ENCODE measurements around the gene RGL4. TPM values are rescaled to one million over a fixed set of nuclear protein-coding genes. Genes with fewer than 3 reads are reported as not detected.
"Not testable (repeated sequence)": the region's sequence is repeated elsewhere in the genome, so short reads cannot be mapped to it uniquely, and the experiment has no call there.

Gene RGL4
- total RNA-seq, result under 1 TPM in 3 of 9 donors, not detected in 6; 0.21 to 0.69 (median 0.52) TPM
- under 1 TPM; 0.42 to 0.53 TPM for polyA plus RNA-seq
- long read RNA-seq, donor 1, result 0 reads
- long read RNA-seq, donor 2, result 0 reads
- long read RNA-seq, donor 3, result 0 reads

DNA sequence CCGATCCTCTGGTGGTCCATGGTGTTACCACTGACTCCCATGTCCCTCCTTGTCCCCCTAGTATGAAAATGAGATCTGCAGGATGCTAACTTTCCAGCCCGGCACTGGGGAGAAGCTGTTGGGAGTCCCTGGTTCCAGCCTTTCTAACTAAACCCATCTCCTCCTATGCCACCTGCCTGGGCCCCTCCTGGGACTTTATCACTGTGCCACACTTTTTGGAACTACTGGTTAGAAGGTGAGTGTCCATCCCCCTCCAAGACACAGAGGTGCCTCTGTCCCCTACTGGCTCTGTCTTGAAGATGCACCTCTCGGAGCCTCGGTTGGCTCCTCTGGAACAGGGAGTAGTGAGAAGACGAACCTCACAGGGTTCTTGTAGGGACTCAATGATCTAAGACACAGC, at the start of gene RGL4:
Gene RGL4, plus strand, starts transcription at position 301 of the 400 bp plus-strand sequence. CDS start 1,018 bp downstream, outside the sequence.
- Histone ChIP-seq H3K27me3 (no peaks in the 10 kb centered on the region), H3K9me3 (no peaks in the 10 kb centered on the region), H3K4me3 (no peak within 1 kb of the TSS), H3K4me1 (peaks cover 0 to 15% (median 6%) of the 10 kb centered on the region in 12 donors), H3K36me3 (peaks cover 0 to 43% (median 20%) of the 10 kb centered on the region in 9 donors), H3K27ac (no peak within 1 kb of the TSS)
- ATAC-seq, result no peak
- DNase-seq, result no peak
- no peak for TF ChIP-seq POLR2A (IDR thresholded peaks at IDR 0.05)
- TF ChIP-seq, protein P1, sequence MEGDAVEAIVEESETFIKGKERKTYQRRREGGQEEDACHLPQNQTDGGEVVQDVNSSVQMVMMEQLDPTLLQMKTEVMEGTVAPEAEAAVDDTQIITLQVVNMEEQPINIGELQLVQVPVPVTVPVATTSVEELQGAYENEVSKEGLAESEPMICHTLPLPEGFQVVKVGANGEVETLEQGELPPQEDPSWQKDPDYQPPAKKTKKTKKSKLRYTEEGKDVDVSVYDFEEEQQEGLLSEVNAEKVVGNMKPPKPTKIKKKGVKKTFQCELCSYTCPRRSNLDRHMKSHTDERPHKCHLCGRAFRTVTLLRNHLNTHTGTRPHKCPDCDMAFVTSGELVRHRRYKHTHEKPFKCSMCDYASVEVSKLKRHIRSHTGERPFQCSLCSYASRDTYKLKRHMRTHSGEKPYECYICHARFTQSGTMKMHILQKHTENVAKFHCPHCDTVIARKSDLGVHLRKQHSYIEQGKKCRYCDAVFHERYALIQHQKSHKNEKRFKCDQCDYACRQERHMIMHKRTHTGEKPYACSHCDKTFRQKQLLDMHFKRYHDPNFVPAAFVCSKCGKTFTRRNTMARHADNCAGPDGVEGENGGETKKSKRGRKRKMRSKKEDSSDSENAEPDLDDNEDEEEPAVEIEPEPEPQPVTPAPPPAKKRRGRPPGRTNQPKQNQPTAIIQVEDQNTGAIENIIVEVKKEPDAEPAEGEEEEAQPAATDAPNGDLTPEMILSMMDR (IDR thresholded peaks at IDR 0.05), result no peak
- WGBS, 4 donors, result 96 to 100% (median 97%) methylated on average over 5 of the region's 5 CpGs
- intact Hi-C loops (cut with DNase I), result no loop called here

- 94 to 97% (median 96%) methylated on average over 7 of the region's 7 CpGs for WGBS, 4 donors
Observed at GRCh38 chr22:23646526-23646925, 44.3 kb upstream of the RGL4 start.

GRCh38 chr22:23649071-23649501, 41.7 kb upstream of the RGL4 start:
- no peaks in the 10 kb centered on the region for H3K4me1 ChIP-seq
- H3K9me3 ChIP-seq, result no peaks in the 10 kb centered on the region
- H3K4me3 ChIP-seq, result no peak overlapping the region
- H3K36me3 ChIP-seq, result peaks cover 0 to 7% (median 2%) of the 10 kb centered on the region in 9 donors
- TF ChIP-seq, protein P1 (IDR thresholded peaks at IDR 0.05), result no peak
- TF ChIP-seq POLR2A (IDR thresholded peaks at IDR 0.05), result no peak
- ATAC-seq, result peak in 1 of 4 donors; percentile 47
- 88 to 95% (median 93%) methylated on average over 17 to 18 of the region's 18 CpGs for WGBS, 4 donors
- intact Hi-C loops (cut with DNase I), result no loop called here
- DNase-seq, result no peak
- no peaks in the 10 kb centered on the region for H3K27me3 ChIP-seq
- H3K27ac ChIP-seq, result no peak overlapping the region

More at GRCh38 chr22:23646526-23646925, 44.3 kb upstream of the RGL4 start:
- H3K9me3 ChIP-seq; H3K4me1 ChIP-seq; DNase-seq; H3K27me3 ChIP-seq; intact Hi-C loops (cut with DNase I); H3K27ac ChIP-seq; H3K4me3 ChIP-seq; ATAC-seq; H3K36me3 ChIP-seq: not testable (repeated sequence)

DNA sequence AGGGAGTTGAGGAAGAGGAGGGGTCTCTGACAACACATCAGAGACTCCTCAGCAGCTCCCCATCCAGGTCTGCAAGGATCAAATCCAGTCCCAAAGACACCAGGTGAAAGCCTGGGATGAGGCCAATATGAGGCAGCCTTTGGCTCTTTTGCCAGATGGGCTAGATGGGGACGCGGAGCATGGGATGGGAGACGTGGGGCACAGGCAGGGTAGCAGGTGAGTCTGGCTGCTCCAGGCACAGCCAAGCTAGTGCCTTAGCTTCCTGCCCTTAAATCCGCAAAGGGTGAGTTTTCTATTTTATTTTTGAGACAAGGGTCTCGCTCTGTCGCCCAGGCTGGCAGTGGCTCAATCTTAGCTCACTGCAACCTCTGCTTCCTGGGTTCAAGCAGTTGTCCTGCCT, 39.1 kb upstream of the RGL4 start:
- Histone ChIP-seq H3K9me3 (no peaks in the 10 kb centered on the region), H3K27ac (no peak overlapping the region), H3K27me3 (no peaks in the 10 kb centered on the region), H3K36me3 (peaks cover 0 to 9% (median 2%) of the 10 kb centered on the region in 9 donors), H3K4me3 (no peak overlapping the region), H3K4me1 (no peaks in the 10 kb centered on the region)
- DNase-seq (no peak), ATAC-seq (no peak)
- 87 to 99% (median 88%) methylated on average over 6 of the region's 6 CpGs for WGBS, 4 donors
- TF ChIP-seq, protein P1 (IDR thresholded peaks at IDR 0.05), result no peak
- no peak for TF ChIP-seq POLR2A (IDR thresholded peaks at IDR 0.05)
- intact Hi-C loops (cut with DNase I), result no loop called here

DNA sequence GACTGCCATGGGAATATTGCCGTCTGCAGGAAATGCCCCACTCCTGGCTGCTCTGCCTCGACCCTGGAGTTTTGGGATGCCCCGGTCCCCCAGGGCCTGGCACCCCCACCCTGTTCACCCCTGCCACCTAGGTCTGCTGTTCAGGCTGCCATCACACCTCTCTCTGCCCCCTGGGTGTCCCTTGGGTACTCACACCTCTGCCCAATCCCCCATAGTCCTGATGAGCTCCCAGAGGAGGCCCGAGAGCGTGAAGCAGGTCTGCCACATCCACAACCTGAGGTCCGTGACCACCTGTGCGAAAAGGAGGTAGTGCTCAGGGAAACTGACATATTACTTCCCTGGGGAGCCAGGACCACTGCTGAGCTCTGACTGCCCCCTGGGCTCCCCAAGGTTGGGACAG, 38.5 kb upstream of the RGL4 start:
- DNase-seq, result no peak
- Histone ChIP-seq H3K27ac (no peak overlapping the region), H3K36me3 (peaks cover 0 to 9% (median 2%) of the 10 kb centered on the region in 9 donors), H3K9me3 (no peaks in the 10 kb centered on the region), H3K4me1 (no peaks in the 10 kb centered on the region), H3K4me3 (no peak overlapping the region), H3K27me3 (no peaks in the 10 kb centered on the region)
- intact Hi-C loops (cut with DNase I), result no loop called here
- ATAC-seq, result no peak
- whole genome bisulfite sequencing, 4 donors, result 93 to 95% (median 94%) methylated on average over 6 to 7 of the region's 7 CpGs
- TF ChIP-seq, protein P1 (IDR thresholded peaks at IDR 0.05), result no peak
- TF ChIP-seq POLR2A (IDR thresholded peaks at IDR 0.05), result no peak
